Central memory CD8-positive, alpha-beta T cell (primary cell): Measurements from ENCODE around the gene WNT3A.

Experiments used
- ATAC-seq: fragments of 150-1000 bp; cut with Tn5 transposase; replicated peaks from 2 replicates; pipeline ENCODE4 v1.10.0; 2022; ENCODE audit warnings: mild to moderate bottlenecking, moderate FRiP score, moderate number of reproducible peaks; ENCODE audit not compliant: poor library complexity, severe bottlenecking; ENCODE audit errors: extremely low read depth
- DNase-seq, 2 donors: peaks; one replicate each; pipeline ENCODE4 v3.0.0; 2021; ENCODE audit warnings: low spot score in 2 of 2
- H3K27ac Mint-ChIP-seq: one replicate; pipeline ENCODE4 v1.8.0; 2022; ENCODE audit warnings: low read depth, mild to moderate bottlenecking, moderate library complexity, mixed read lengths
- H3K27me3 Mint-ChIP-seq: one replicate; pipeline ENCODE4 v1.8.0; 2022; ENCODE audit warnings: mixed read lengths
- H3K36me3 Mint-ChIP-seq: one replicate; pipeline ENCODE4 v1.8.0; 2022; ENCODE audit warnings: mild to moderate bottlenecking, moderate library complexity, mixed read lengths; ENCODE audit not compliant: insufficient read depth
- H3K4me1 Mint-ChIP-seq: one replicate; pipeline ENCODE4 v1.8.0; 2022; ENCODE audit warnings: mixed read lengths
- H3K4me3 Mint-ChIP-seq: one replicate; pipeline ENCODE4 v1.8.0; 2022; ENCODE audit warnings: mild to moderate bottlenecking, moderate library complexity, mixed read lengths
- H3K9me3 Mint-ChIP-seq: one replicate; pipeline ENCODE4 v1.8.0; 2022; ENCODE audit warnings: mixed read lengths

WNT3A gene

GRCh38 chr1:228100822-228101613, 94.2 kb downstream of the WNT3A start:
- Mint-ChIP-seq H3K9me3 (no peaks in the 10 kb centered on the region), H3K27me3 (no peaks in the 10 kb centered on the region), H3K4me1 (peaks cover 26% of the 10 kb centered on the region), H3K27ac (peak overlapping the region; percentile 96), H3K4me3 (peak overlapping the region; percentile 90), H3K36me3 (peaks cover 64% of the 10 kb centered on the region)
- ATAC-seq (no peak), DNase-seq (no peak)

DNA sequence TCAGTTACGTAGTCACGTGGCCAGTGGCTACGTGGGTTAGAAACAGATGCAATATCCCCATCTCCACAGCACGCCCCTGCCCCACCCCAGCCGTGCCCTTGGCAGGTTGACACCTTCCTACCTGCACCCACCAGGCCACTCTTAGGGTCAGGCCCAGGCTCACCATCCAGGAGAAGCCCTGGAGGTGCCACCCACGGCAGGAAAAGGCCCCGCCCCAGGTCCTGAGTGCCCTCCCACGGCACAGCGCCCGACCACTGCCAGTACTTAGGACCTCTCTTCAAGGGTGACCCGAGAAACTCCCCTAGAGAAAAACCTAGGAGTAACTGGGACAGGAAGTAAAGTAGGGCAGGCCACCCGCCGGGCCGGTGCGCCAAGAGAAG, 94.8 kb downstream of the WNT3A start:
- Mint-ChIP-seq H3K27ac (peak overlapping the region; percentile 96), H3K9me3 (no peaks in the 10 kb centered on the region), H3K4me1 (peaks cover 25% of the 10 kb centered on the region), H3K36me3 (peaks cover 61% of the 10 kb centered on the region), H3K4me3 (peak overlapping the region; percentile 90), H3K27me3 (no peaks in the 10 kb centered on the region)
- no peak for ATAC-seq
- no peak for DNase-seq

GRCh38 chr1:228101994-228102790, 95.4 kb downstream of the WNT3A start:
- peak; percentile 52 for ATAC-seq
- peaks cover 25% of the 10 kb centered on the region for H3K4me1 Mint-ChIP-seq
- no peaks in the 10 kb centered on the region for H3K9me3 Mint-ChIP-seq
- DNase-seq: peak; percentile 40 to 43
- no peaks in the 10 kb centered on the region for H3K27me3 Mint-ChIP-seq
- peak overlapping the region; percentile 90 for H3K4me3 Mint-ChIP-seq
- H3K36me3 Mint-ChIP-seq: peaks cover 60% of the 10 kb centered on the region
- peak overlapping the region; percentile 96 for H3K27ac Mint-ChIP-seq

GRCh38 chr1:228102791-228103620, 96.2 kb downstream of the WNT3A start, which contains the start of gene C1orf35:
C1orf35 (minus strand) TSS chr1:228103325; CDS start chr1:228103227, 98 bp downstream.
- DNase-seq: peak; percentile 86 to 88
- peak within 1 kb of the TSS; percentile 90 for H3K4me3 Mint-ChIP-seq
- no peaks in the 10 kb centered on the region for H3K27me3 Mint-ChIP-seq
- ATAC-seq: peak; percentile 72
- H3K27ac Mint-ChIP-seq: peak within 1 kb of the TSS; percentile 96
- H3K9me3 Mint-ChIP-seq: no peaks in the 10 kb centered on the region
- H3K36me3 Mint-ChIP-seq: peaks cover 52% of the 10 kb centered on the region
- H3K4me1 Mint-ChIP-seq: peaks cover 25% of the 10 kb centered on the region

DNA sequence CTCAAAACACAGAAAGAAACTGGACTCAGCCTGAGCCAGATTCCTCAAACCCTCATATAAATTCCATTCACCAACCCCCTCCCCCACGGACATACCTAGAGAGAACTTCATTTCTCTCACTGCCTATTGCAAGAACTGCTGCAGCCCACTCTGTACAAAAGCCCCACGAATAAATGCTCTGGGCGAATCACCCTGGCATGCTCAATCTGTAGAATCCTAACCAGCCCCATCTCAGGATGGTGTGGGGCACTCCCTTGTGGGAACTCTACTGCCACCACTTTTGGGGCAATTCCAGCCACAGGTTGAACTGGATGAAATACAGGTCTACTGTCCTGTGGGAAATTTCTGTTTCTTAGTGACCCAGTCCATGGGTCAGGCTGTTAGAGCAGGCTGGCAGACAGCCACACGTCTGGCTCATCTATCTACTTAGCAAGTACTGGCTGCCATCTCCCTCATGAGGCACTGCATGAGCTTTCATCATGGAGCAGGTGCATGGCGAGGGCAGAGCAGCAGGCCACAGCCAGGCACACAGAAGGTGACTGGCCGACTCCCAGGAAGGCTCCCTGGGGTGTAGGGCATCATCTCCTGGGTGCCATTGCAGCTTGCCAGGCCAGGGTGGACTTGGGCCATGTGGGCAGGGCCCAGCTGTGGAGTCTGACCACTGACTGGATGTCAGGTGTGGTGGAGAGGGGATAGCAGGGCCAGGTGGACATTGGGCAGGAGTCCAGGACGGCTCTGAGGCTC, 97.9 kb downstream of the WNT3A start:
- ATAC-seq: no peak
- Mint-ChIP-seq H3K9me3 (no peaks in the 10 kb centered on the region), H3K4me1 (peaks cover 28% of the 10 kb centered on the region), H3K27me3 (no peaks in the 10 kb centered on the region), H3K27ac (peak overlapping the region; percentile 29), H3K36me3 (peaks cover 48% of the 10 kb centered on the region), H3K4me3 (peak overlapping the region; percentile 90)
- DNase-seq: no peak

- H3K36me3 Mint-ChIP-seq: peaks cover 42% of the 10 kb centered on the region
- no peaks in the 10 kb centered on the region for H3K9me3 Mint-ChIP-seq
- DNase-seq: no peak
- no peak overlapping the region for H3K4me3 Mint-ChIP-seq
- H3K27ac Mint-ChIP-seq: peak overlapping the region; percentile 29
- no peaks in the 10 kb centered on the region for H3K27me3 Mint-ChIP-seq
- peaks cover 33% of the 10 kb centered on the region for H3K4me1 Mint-ChIP-seq
- ATAC-seq: no peak
These were observed 98.6 kb downstream of the WNT3A start for GRCh38 chr1:228105270-228105995.

GRCh38 chr1:228105996-228106799, 99.4 kb downstream of the WNT3A start:
- DNase-seq (no peak), ATAC-seq (no peak)
- H3K27me3 Mint-ChIP-seq: no peaks in the 10 kb centered on the region
- H3K4me3 Mint-ChIP-seq: no peak overlapping the region
- no peaks in the 10 kb centered on the region for H3K9me3 Mint-ChIP-seq
- H3K4me1 Mint-ChIP-seq: peaks cover 29% of the 10 kb centered on the region
- H3K36me3 Mint-ChIP-seq: peaks cover 36% of the 10 kb centered on the region
- no peak overlapping the region for H3K27ac Mint-ChIP-seq

DNA sequence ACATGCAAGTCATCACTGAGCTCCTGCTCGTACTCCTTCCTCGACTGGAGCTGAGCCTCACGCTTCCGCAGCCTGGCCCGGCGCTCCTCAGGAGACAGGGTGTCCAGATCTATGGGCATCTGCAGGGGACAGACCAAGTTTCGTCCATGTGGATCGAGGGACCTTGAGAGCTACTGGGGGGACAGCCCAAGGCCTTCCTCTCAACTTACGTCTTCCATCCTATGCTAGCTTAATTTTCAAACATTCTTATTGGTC, 99.9 kb downstream of the WNT3A start:
- Mint-ChIP-seq H3K4me1 (peaks cover 24% of the 10 kb centered on the region), H3K4me3 (no peak overlapping the region), H3K9me3 (no peaks in the 10 kb centered on the region), H3K27me3 (no peaks in the 10 kb centered on the region), H3K27ac (no peak overlapping the region), H3K36me3 (peaks cover 32% of the 10 kb centered on the region)
- ATAC-seq (no peak), DNase-seq (no peak)

DNA sequence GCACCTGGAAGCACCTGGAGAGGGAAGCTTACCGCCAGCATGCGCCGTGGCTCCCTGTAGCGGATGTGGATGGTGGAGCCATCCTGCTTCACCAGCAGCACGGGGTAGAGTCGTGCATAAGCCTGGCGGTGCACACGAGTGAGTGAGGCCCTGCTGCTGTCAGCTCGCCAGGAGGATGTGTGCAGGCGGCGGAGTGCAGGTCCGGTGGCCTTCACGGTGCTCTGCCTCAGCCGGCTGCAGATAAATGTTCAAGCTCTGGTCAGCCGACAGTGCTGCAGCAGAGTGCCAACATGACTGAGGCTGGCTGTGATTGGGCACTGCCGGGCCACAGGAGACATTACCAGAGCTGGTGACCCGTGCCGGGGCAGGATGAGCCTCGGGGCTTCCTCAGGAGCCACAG, 100.8 kb downstream of the WNT3A start:
- ATAC-seq: no peak
- no peak for DNase-seq
- no peaks in the 10 kb centered on the region for H3K9me3 Mint-ChIP-seq
- H3K4me1 Mint-ChIP-seq: peaks cover 23% of the 10 kb centered on the region
- H3K27ac Mint-ChIP-seq: peak overlapping the region; percentile 88
- H3K27me3 Mint-ChIP-seq: no peaks in the 10 kb centered on the region
- H3K36me3 Mint-ChIP-seq: peaks cover 28% of the 10 kb centered on the region
- peak overlapping the region; percentile 83 for H3K4me3 Mint-ChIP-seq

DNA sequence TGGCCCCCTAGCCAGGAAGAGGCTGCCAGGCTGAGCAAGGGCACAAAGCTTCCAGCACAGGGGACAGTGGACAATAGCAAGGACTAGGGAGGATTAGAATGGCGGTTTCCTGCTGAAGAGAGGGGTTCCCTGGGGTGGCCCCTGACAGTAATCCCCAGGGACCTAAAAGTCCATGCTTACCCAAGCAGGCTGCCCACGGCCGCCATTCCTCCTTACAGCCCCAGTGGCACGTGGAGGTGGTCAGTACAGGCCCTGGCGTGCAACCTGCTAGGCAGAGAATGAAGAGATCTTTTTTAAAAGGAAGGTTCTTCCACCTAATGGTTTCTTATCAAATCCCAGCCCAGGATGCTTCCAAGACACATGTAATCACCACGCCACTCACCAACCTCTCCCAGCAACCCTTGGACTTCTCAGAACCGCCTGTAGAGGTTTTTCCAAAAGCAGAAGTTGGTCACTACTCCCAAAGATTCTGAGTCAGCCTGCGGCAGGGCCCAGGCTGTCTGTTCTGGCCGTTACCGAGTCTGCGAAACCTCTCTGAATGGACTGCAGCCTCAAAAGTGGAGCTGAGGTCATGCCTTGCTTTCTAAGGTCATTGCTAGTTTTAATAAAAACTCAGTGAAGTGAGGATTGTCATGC, 101.4 kb downstream of the WNT3A start:
- Mint-ChIP-seq H3K36me3 (peaks cover 26% of the 10 kb centered on the region), H3K4me1 (peaks cover 23% of the 10 kb centered on the region), H3K27ac (peak overlapping the region; percentile 88), H3K4me3 (peak overlapping the region; percentile 83), H3K9me3 (no peaks in the 10 kb centered on the region), H3K27me3 (no peaks in the 10 kb centered on the region)
- DNase-seq (no peak), ATAC-seq (no peak)

- peaks cover 21% of the 10 kb centered on the region for H3K36me3 Mint-ChIP-seq
- DNase-seq (no peak), ATAC-seq (no peak)
- H3K4me3 Mint-ChIP-seq: peak overlapping the region; percentile 83
- peak overlapping the region; percentile 88 for H3K27ac Mint-ChIP-seq
- no peaks in the 10 kb centered on the region for H3K9me3 Mint-ChIP-seq
- H3K4me1 Mint-ChIP-seq: peaks cover 18% of the 10 kb centered on the region
- no peaks in the 10 kb centered on the region for H3K27me3 Mint-ChIP-seq
These were observed 101.9 kb downstream of the WNT3A start for GRCh38 chr1:228108742-228109072.
